ENCODE data around the gene KCNAB1.

DNA sequence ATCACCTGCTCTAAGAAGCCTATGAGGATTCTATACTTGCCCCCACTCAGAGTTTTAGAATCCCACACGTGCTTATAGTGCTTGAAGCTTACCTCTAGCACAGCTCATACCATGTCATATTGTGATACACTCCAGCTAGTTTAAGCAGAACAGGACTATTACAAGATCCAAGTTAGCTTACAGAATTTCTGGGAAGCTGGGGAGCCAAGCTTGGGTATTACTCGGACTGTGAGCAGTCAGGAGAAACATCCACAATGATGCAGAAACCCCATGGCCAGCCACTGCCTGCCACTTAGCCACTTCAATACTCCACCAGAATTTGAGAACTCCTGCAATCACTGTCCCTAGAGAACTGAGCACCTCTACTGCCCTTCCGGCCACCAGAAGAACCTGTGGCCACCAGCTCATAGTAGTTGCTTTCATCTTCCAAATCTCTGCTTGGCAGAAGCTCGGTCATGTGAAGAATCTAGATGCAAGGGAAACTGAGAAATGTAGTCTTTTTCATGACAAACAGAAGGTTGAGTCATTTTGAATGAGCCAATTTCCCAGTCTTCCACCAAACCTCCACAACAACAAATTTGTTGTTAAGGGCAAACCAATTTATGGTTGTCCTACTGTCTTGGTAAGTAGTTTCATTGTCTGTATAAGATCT, 462.3 kb downstream of the KCNAB1 start:
- TF ChIP-seq, protein P1, sequence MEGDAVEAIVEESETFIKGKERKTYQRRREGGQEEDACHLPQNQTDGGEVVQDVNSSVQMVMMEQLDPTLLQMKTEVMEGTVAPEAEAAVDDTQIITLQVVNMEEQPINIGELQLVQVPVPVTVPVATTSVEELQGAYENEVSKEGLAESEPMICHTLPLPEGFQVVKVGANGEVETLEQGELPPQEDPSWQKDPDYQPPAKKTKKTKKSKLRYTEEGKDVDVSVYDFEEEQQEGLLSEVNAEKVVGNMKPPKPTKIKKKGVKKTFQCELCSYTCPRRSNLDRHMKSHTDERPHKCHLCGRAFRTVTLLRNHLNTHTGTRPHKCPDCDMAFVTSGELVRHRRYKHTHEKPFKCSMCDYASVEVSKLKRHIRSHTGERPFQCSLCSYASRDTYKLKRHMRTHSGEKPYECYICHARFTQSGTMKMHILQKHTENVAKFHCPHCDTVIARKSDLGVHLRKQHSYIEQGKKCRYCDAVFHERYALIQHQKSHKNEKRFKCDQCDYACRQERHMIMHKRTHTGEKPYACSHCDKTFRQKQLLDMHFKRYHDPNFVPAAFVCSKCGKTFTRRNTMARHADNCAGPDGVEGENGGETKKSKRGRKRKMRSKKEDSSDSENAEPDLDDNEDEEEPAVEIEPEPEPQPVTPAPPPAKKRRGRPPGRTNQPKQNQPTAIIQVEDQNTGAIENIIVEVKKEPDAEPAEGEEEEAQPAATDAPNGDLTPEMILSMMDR (conservative IDR thresholded peaks at IDR 0.05; ENCODE audit: low read depth, low read length) = no peak
- TF ChIP-seq EZH2phosphoT487 (IDR thresholded peaks at IDR 0.05; ENCODE audit: borderline replicate concordance, low read length) (no peak), EZH2 (IDR thresholded peaks at IDR 0.05; ENCODE audit: low read length, unreplicated experiment) (no peak)

Measured in PC-3 (cell line).